Right atrium auricular region (tissue), 2 donors: Measurements from ENCODE around the gene POLG2. TPM values are rescaled to one million over a fixed set of nuclear protein-coding genes. Genes with fewer than 3 reads are reported as not detected.

Source experiments
- DNase-seq: peaks from one replicate; pipeline ENCODE4 v3.0.0-alpha.2; 2019; ENCODE audit warnings: low spot score
- H3K27ac ChIP-seq, 2 donors: fragments of 200-600 bp; sonication (generic); 1 replicate in 1 of 2; 2 replicates in 1 of 2; pipeline ENCODE4 v1.5.1; 2016 to 2019
- H3K27me3 ChIP-seq, 2 donors: fragments of 200-600 bp; sonication (generic); one replicate each; pipeline versions ENCODE4 v1.5.1 to v1.6.0; 2017 to 2019
- H3K36me3 ChIP-seq: fragments of 200-600 bp; sonication (generic); one replicate; pipeline ENCODE4 v1.5.1; 2016
- H3K4me1 ChIP-seq, 2 donors: fragments of 200-600 bp; sonication (generic); one replicate each; pipeline versions ENCODE4 v1.5.1 to v1.6.0; 2017 to 2019
- H3K4me3 ChIP-seq, 2 donors: fragments of 200-600 bp; sonication (generic); 1 replicate in 1 of 2; 2 replicates in 1 of 2; pipeline ENCODE4 v1.5.1; 2017 to 2019; ENCODE audit warnings: mild to moderate bottlenecking in 1 of 2, moderate library complexity in 1 of 2
- H3K9me3 ChIP-seq, 2 donors: fragments of 200-600 bp; sonication (generic); one replicate each; pipeline ENCODE4 v1.5.1; 2019
- microRNA-seq, 2 donors: library from miRNA; unstranded; fragments of <30 nt; microRNA quantifications; one replicate each; pipeline ENCODE4, GENCODE V29; 2016 to 2017; ENCODE audit warnings: borderline number of aligned reads in 2 of 2, borderline replicate concordance in 1 of 2
- total RNA-seq, 2 donors: library from RNA; depleted of rRNA; stranded (reverse); fragments of >200 nt; gene quantifications; one replicate each; pipeline ENCODE4 v1.1.0, GENCODE V29; 2016
- TF ChIP-seq, protein P1 (sequence below), 2 donors: fragments of 200-600 bp; sonication (generic); IDR thresholded peaks; one replicate each; pipeline ENCODE4 v1.5.1; 2019; ENCODE audit warnings: antibody characterized with exemption in 2 of 2

POLG2 gene
- total RNA-seq, 2 donors from 2014 or later: 2.7 to 3.3 TPM

DNA sequence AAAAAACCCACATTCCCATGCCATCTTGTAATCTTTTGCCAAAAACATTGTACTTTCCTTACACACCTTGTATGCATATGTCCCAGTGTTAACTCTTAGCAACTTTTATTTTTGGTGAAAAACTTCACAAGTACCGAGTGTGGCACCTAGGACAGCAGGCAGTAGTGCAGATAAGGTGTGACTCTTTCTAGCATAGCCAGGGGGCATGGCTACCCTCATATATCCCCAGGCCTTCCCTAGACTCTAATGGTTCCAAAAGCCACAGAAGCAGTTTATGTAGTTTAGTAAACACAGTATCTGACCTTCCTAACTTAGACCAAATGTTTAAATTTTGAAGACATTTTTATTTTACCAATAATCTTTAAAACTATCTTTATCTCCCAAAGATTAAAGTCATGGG is 68.4 kb downstream of the POLG2 start:
- TF ChIP-seq, protein P1, sequence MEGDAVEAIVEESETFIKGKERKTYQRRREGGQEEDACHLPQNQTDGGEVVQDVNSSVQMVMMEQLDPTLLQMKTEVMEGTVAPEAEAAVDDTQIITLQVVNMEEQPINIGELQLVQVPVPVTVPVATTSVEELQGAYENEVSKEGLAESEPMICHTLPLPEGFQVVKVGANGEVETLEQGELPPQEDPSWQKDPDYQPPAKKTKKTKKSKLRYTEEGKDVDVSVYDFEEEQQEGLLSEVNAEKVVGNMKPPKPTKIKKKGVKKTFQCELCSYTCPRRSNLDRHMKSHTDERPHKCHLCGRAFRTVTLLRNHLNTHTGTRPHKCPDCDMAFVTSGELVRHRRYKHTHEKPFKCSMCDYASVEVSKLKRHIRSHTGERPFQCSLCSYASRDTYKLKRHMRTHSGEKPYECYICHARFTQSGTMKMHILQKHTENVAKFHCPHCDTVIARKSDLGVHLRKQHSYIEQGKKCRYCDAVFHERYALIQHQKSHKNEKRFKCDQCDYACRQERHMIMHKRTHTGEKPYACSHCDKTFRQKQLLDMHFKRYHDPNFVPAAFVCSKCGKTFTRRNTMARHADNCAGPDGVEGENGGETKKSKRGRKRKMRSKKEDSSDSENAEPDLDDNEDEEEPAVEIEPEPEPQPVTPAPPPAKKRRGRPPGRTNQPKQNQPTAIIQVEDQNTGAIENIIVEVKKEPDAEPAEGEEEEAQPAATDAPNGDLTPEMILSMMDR (IDR thresholded peaks at IDR 0.05): no peak
- DNase-seq: no peak
- no peaks in the 10 kb centered on the region for H3K9me3 ChIP-seq
- no peaks in the 10 kb centered on the region for H3K36me3 ChIP-seq
- no peaks in the 10 kb centered on the region for H3K4me1 ChIP-seq
- no peaks in the 10 kb centered on the region for H3K27me3 ChIP-seq
- no peak overlapping the region for H3K27ac ChIP-seq
- H3K4me3 ChIP-seq: no peak overlapping the region

Small RNA genes within 50 kb of the gene (microRNA-seq; reads per million reads assigned to microRNA genes)
- gene MIR3064 (6.4 to 7.1 reads per million in 2 donors), gene MIR5047 (0 reads per million in 2 donors)

Other genes starting within 250 kb of the POLG2 start
- gene TEX2, start 233.8 kb downstream of the POLG2 start, total RNA-seq: 10 to 100 TPM; 42.6 to 44.4 TPM
- gene PECAM1, start 106.2 kb downstream of the POLG2 start, total RNA-seq: 100 to 1,000 TPM in 1 of 2 donors, 10 to 100 TPM in 1; 77.5 to 153 TPM
- gene MILR1, start 47.9 kb downstream of the POLG2 start, total RNA-seq: 1 to 10 TPM; 2.4 to 5.0 TPM
- 100 to 1,000 TPM; 215 to 620 TPM for gene DDX5, start 9.2 kb upstream of the POLG2 start, total RNA-seq
- gene CEP95, start 9.9 kb upstream of the POLG2 start, total RNA-seq: 10 to 100 TPM; 15.8 to 19.9 TPM
- 10 to 100 TPM; 12.6 to 15.3 TPM for gene SMURF2, start 165.3 kb upstream of the POLG2 start, total RNA-seq